Measurements from ENCODE around the gene MDM1. TPM values are rescaled to one million over a fixed set of nuclear protein-coding genes. Genes with fewer than 3 reads are reported as not detected.
A peak's percentile ranks its signal among the peaks of the same experiment; 100 is the strongest.

Gene MDM1
- total RNA-seq, 1 donor = 23.2 TPM

DNA sequence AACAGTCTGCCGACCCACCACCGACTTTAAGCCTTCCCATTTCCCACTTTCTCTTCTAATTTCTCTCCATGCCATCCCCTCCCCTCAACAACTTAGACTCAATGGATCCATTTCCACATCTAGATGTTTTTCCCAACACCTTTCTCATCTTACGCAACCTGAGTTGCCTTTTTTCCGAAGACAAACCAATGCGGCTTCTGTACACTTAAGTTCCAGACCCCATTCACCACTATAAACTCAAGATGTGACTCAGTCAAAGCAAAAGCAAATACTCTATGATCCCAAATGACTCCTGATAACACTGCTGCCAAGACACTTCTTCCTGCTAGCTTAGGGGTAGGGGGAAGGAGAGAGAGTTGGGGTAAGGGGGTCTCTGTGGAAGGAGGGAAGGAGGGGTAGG lies 80.1 kb downstream of the MDM1 start:
- TF ChIP-seq, protein P1, sequence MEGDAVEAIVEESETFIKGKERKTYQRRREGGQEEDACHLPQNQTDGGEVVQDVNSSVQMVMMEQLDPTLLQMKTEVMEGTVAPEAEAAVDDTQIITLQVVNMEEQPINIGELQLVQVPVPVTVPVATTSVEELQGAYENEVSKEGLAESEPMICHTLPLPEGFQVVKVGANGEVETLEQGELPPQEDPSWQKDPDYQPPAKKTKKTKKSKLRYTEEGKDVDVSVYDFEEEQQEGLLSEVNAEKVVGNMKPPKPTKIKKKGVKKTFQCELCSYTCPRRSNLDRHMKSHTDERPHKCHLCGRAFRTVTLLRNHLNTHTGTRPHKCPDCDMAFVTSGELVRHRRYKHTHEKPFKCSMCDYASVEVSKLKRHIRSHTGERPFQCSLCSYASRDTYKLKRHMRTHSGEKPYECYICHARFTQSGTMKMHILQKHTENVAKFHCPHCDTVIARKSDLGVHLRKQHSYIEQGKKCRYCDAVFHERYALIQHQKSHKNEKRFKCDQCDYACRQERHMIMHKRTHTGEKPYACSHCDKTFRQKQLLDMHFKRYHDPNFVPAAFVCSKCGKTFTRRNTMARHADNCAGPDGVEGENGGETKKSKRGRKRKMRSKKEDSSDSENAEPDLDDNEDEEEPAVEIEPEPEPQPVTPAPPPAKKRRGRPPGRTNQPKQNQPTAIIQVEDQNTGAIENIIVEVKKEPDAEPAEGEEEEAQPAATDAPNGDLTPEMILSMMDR (IDR thresholded peaks at IDR 0.05; ENCODE audit: insufficient read depth, low read length) = no peak
- no peak overlapping the region for H3K4me3 ChIP-seq (ENCODE audit: low read depth, low read length)
- DNase-seq (ENCODE audit: low read depth) = no peak

- TF ChIP-seq, protein P1 (IDR thresholded peaks at IDR 0.05; ENCODE audit: insufficient read depth, low read length) = no peak
- no peak for DNase-seq (ENCODE audit: low read depth)
- H3K4me3 ChIP-seq (ENCODE audit: low read depth, low read length) = no peak overlapping the region
Measured at GRCh38 chr12:68250454-68250853, 81.7 kb downstream of the MDM1 start.

DNA sequence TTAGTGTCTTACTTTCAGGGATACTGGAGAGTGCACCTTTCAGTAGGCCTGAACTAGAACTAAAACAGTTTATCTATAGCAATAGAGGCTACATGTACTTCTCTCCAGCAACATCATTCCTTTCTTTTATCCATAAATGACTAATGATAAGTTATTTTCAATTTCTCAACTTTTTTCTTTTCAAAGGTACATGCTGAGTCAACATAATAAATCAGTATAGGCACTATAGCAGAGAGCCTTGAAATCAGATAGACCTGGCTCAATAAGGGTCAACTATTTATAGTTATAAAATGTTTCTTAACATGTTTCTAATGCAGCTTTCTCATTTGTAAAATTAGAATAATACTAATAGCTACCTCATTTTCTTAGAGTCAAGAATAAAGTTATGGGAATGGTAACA lies 84.4 kb downstream of the MDM1 start:
- TF ChIP-seq, protein P1 (IDR thresholded peaks at IDR 0.05; ENCODE audit: insufficient read depth, low read length) = no peak
- no peak overlapping the region for H3K4me3 ChIP-seq (ENCODE audit: low read depth, low read length)
- no peak for DNase-seq (ENCODE audit: low read depth)

DNA sequence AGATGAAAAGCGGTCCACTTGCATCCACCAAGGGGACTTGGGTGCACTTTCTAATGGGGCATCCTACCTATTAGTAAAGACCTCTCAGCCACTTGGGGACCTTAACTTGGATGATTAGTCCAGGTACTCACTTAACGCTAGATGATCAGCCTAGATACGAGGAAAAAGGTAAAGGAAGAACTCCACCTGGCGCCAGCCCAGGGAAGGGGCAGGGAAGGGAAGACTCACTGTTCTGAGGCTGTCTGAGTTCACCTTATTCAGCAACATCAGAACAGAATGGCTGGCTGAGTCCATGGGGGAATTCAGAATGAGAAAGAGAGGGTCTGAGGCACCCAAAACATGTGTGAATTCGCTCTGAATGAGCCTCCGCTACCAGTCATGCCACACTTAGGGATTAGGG lies 85.8 kb downstream of the MDM1 start:
- DNase-seq (ENCODE audit: low read depth) = no peak
- TF ChIP-seq, protein P1 (IDR thresholded peaks at IDR 0.05; ENCODE audit: insufficient read depth, low read length) = no peak
- no peak overlapping the region for H3K4me3 ChIP-seq (ENCODE audit: low read depth, low read length)

GRCh38 chr12:68245180-68246021 lies 86.8 kb downstream of the MDM1 start:
- peak overlapping the region; percentile 56 for H3K4me3 ChIP-seq (ENCODE audit: low read depth, low read length)
- DNase-seq (ENCODE audit: low read depth) = peak; percentile 83
- TF ChIP-seq, protein P1 (IDR thresholded peaks at IDR 0.05; ENCODE audit: insufficient read depth, low read length) = no peak

Other genes with a start within 250 kb of the MDM1 start
- not detected in 2 replicates for gene IFNG, start 172.6 kb downstream of the MDM1 start, total RNA-seq (ENCODE audit: low replicate concordance)
- gene IL26, start 106.6 kb downstream of the MDM1 start, total RNA-seq (ENCODE audit: low replicate concordance) = not detected in 2 replicates
- not detected in 2 replicates for gene IL22, start 78.8 kb downstream of the MDM1 start, total RNA-seq (ENCODE audit: low replicate concordance)

Data from fibroblast of the aortic adventitia (primary cell).